PC-3 (cell line): ENCODE results near the gene DEFB132. TPM values are rescaled to one million over a fixed set of nuclear protein-coding genes. Genes with fewer than 3 reads are reported as not detected.

Experiments
- ATAC-seq: fragments of 200-7000 bp; cut with Tn5 transposase; 2 replicates; pipeline ENCODE4 v1.9.1; 2020; ENCODE audit warnings: mild to moderate bottlenecking, moderate library complexity
- BruUV-seq: library from RNA; stranded (reverse); fragments of 400-500 nt; replicated peaks from 2 replicates; lab custom pipeline; 2021; lab: Mats Ljungman, UMichigan
- CTCF ChIA-PET: fragments of 300-600 bp; sonication (Branson Sonifier 250); formaldehyde crosslinking; loops from one replicate; lab custom pipeline; 2022; ENCODE audit warnings: antibody characterized with exemption; lab: Charles Lee
- POLR2A ChIA-PET: fragments of 300-600 bp; sonication (Branson Sonifier 250); formaldehyde crosslinking; loops from one replicate; lab custom pipeline; 2022; ENCODE audit warnings: antibody characterized with exemption; ENCODE audit not compliant: unreplicated experiment; lab: Charles Lee
- DNase-seq: peaks from one replicate; pipeline ENCODE4 v3.0.0-alpha.2; 2015
- H2AFZ ChIP-seq: fragments of 300-600 bp; sonication (generic); 2 replicates; pipeline ENCODE4 v1.6.0; 2016; ENCODE audit warnings: antibody characterized with exemption, low read length
- H3F3A ChIP-seq: fragments of 300-600 bp; sonication (generic); one replicate; pipeline ENCODE4 v1.6.0; 2017; ENCODE audit warnings: antibody characterized with exemption, low read length, control low read depth, mild to moderate bottlenecking; ENCODE audit not compliant: unreplicated experiment
- H3K27ac ChIP-seq: fragments of 300-600 bp; sonication (generic); 2 replicates; pipeline ENCODE4 v1.5.1; 2016; ENCODE audit warnings: mild to moderate bottlenecking, low read length
- H3K27me3 ChIP-seq: fragments of 300-600 bp; sonication (generic); 2 replicates; pipeline ENCODE4 v1.6.1; 2016; ENCODE audit warnings: low read length, mixed read lengths
- H3K36me3 ChIP-seq: fragments of 300-600 bp; sonication (generic); 2 replicates; pipeline ENCODE4 v1.6.1; 2016; ENCODE audit warnings: low read depth, mixed run types, low read length, mixed read lengths
- H3K4me1 ChIP-seq: fragments of 300-600 bp; sonication (generic); 2 replicates; pipeline ENCODE4 v1.5.1; 2016; ENCODE audit warnings: low read length; ENCODE audit not compliant: insufficient read depth
- H3K4me2 ChIP-seq: fragments of 300-600 bp; sonication (generic); 2 replicates; pipeline ENCODE4 v1.6.0; 2016; ENCODE audit warnings: low read length
- H3K4me3 ChIP-seq: fragments of 300-600 bp; sonication (generic); 2 replicates; pipeline ENCODE4 v1.5.1; 2016; ENCODE audit warnings: mild to moderate bottlenecking, low read length, mixed read lengths
- H3K79me2 ChIP-seq: fragments of 300-600 bp; sonication (generic); 2 replicates; pipeline ENCODE4 v1.6.1; 2017; ENCODE audit warnings: low read length, mixed read lengths
- H3K9ac ChIP-seq: fragments of 300-600 bp; sonication (generic); 2 replicates; pipeline ENCODE4 v1.6.0; 2016; ENCODE audit warnings: mild to moderate bottlenecking, low read length
- H3K9me2 ChIP-seq: fragments of 300-600 bp; sonication (generic); replicated peaks from 2 replicates; pipeline ENCODE4 v1.6.1; 2016; ENCODE audit warnings: mixed run types, low read length, mixed read lengths
- H3K9me3 ChIP-seq: fragments of 300-600 bp; sonication (generic); 2 replicates; pipeline ENCODE4 v1.6.1; 2016; ENCODE audit warnings: low read length, mixed read lengths
- H4K20me1 ChIP-seq: fragments of 300-600 bp; sonication (generic); 2 replicates; pipeline ENCODE4 v1.6.1; 2016; ENCODE audit warnings: low read length, mixed read lengths
- CTCF ChIP-seq: fragments of 300-600 bp; sonication (generic); conservative IDR thresholded peaks from 2 replicates; pipeline ENCODE4 v1.5.1; 2017; ENCODE audit warnings: antibody characterized with exemption, low read depth, mild to moderate bottlenecking, low read length
- EZH2 ChIP-seq: fragments of 300-600 bp; sonication (generic); IDR thresholded peaks from one replicate; pipeline ENCODE4 v1.6.1; 2017; ENCODE audit warnings: antibody characterized with exemption, mild to moderate bottlenecking, low read length; ENCODE audit not compliant: unreplicated experiment
- EZH2phosphoT487 ChIP-seq: fragments of 300-600 bp; sonication (generic); IDR thresholded peaks from 2 replicates; pipeline ENCODE4 v1.6.1; 2018; ENCODE audit warnings: mild to moderate bottlenecking, antibody characterized with exemption, low read length, borderline replicate concordance
- intact Hi-C: fragments of 100-400 bp; cut with micrococcal nuclease; formaldehyde crosslinking; loops from 2 replicates; pipeline ENCODE4 v1.9.0; 2023
- total RNA-seq: library from RNA; depleted of rRNA; stranded (reverse); fragments of >200 nt; gene quantifications from 2 replicates; pipeline ENCODE4 v1.2.3, GENCODE V29; 2014

Gene DEFB132
- total RNA-seq, 1 experiment from 2014 or later = not detected

GRCh38 chr20:210809-211502 lies 46.6 kb upstream of the DEFB132 start:
- Histone ChIP-seq H3K4me1 (no peaks in the 10 kb centered on the region), H3K9ac (no peak overlapping the region), H2AFZ (no peak overlapping the region), H3K27me3 (peaks cover 45% of the 10 kb centered on the region), H3F3A (no peaks in the 10 kb centered on the region), H3K4me3 (no peak overlapping the region), H3K9me3 (no peaks in the 10 kb centered on the region), H3K4me2 (no peak overlapping the region), H4K20me1 (no peaks in the 10 kb centered on the region), H3K9me2 (no peaks in the 10 kb centered on the region), H3K79me2 (no peaks in the 10 kb centered on the region), H3K36me3 (no peaks in the 10 kb centered on the region), H3K27ac (no peak overlapping the region)
- ChIA-PET CTCF (no interaction called here), POLR2A (no interaction called here)
- ATAC-seq (no peak), DNase-seq (no peak)
- no peak for TF ChIP-seq CTCF
- no peak for TF ChIP-seq EZH2phosphoT487
- TF ChIP-seq EZH2 = no peak
- intact Hi-C loops = no loop called here
- BruUV-seq = no TSS peak

- ATAC-seq (no peak), DNase-seq (no peak)
- ChIA-PET POLR2A (no interaction called here), CTCF (no interaction called here)
- H3K4me2 ChIP-seq = no peak overlapping the region
- H2AFZ ChIP-seq = no peak overlapping the region
- no peaks in the 10 kb centered on the region for H3K9me2 ChIP-seq
- H3K79me2 ChIP-seq = no peaks in the 10 kb centered on the region
- no peak overlapping the region for H3K4me3 ChIP-seq
- H3K9me3 ChIP-seq = no peaks in the 10 kb centered on the region
- H3K9ac ChIP-seq = no peak overlapping the region
- no peaks in the 10 kb centered on the region for H4K20me1 ChIP-seq
- no peaks in the 10 kb centered on the region for H3K36me3 ChIP-seq
- TF ChIP-seq CTCF = no peak
- no peak for TF ChIP-seq EZH2phosphoT487
- TF ChIP-seq EZH2 = no peak
- peaks cover 41% of the 10 kb centered on the region for H3K27me3 ChIP-seq
- H3K4me1 ChIP-seq = no peaks in the 10 kb centered on the region
- H3F3A ChIP-seq = no peaks in the 10 kb centered on the region
- intact Hi-C loops = no loop called here
- no TSS peak for BruUV-seq
- no peak overlapping the region for H3K27ac ChIP-seq
These were observed 43.1 kb upstream of the DEFB132 start for GRCh38 chr20:214383-214782.

- H2AFZ ChIP-seq = no peak overlapping the region
- DNase-seq = no peak
- intact Hi-C loops = no loop called here
- BruUV-seq = no TSS peak
- H3K4me2 ChIP-seq = no peak overlapping the region
- no peaks in the 10 kb centered on the region for H3K36me3 ChIP-seq
- H3K9ac ChIP-seq = no peak overlapping the region
- H3K9me3 ChIP-seq = no peaks in the 10 kb centered on the region
- no peaks in the 10 kb centered on the region for H3K79me2 ChIP-seq
- H3K27ac ChIP-seq = no peak overlapping the region
- ChIA-PET POLR2A (no interaction called here), CTCF (no interaction called here)
- no peaks in the 10 kb centered on the region for H3F3A ChIP-seq
- H3K27me3 ChIP-seq = peaks cover 44% of the 10 kb centered on the region
- H4K20me1 ChIP-seq = no peaks in the 10 kb centered on the region
- no peaks in the 10 kb centered on the region for H3K9me2 ChIP-seq
- H3K4me1 ChIP-seq = no peaks in the 10 kb centered on the region
- H3K4me3 ChIP-seq = no peak overlapping the region
- TF ChIP-seq EZH2phosphoT487 (no peak), EZH2 (no peak), CTCF (no peak)
- ATAC-seq = no peak
These were observed 41.7 kb upstream of the DEFB132 start for GRCh38 chr20:215796-216195.
